GM23338 (cell line): ENCODE measurements around the gene LST1. TPM values are rescaled to one million over a fixed set of nuclear protein-coding genes. Genes with fewer than 3 reads are reported as not detected.

Experiments used
- ATAC-seq: fragments of 200-7000 bp; cut with Tn5 transposase; 3 replicates; pipeline ENCODE4 v1.9.1; 2020
- DNase-seq: peaks from one replicate; pipeline ENCODE4 v3.0.0-alpha.2; 2015; ENCODE audit warnings: low spot score
- H2AFZ ChIP-seq: fragments of 200-600 bp; sonication (generic); 2 replicates; pipeline ENCODE4 v1.8.0; 2016; ENCODE audit warnings: antibody characterized with exemption, mild to moderate bottlenecking, moderate library complexity
- H3F3A ChIP-seq: fragments of 200-600 bp; sonication (generic); replicated peaks from 2 replicates; pipeline ENCODE4 v1.8.0; 2017; ENCODE audit warnings: antibody characterized with exemption, mixed run types, low read depth
- H3K27ac ChIP-seq: fragments of 200-600 bp; sonication (generic); 2 replicates; pipeline ENCODE4 v1.6.1; 2016; ENCODE audit warnings: low read depth
- H3K27me3 ChIP-seq: fragments of 200-600 bp; sonication (generic); 2 replicates; pipeline ENCODE4 v1.8.0; 2016; ENCODE audit warnings: mild to moderate bottlenecking, mixed run types, moderate library complexity; ENCODE audit not compliant: insufficient read depth
- H3K36me3 ChIP-seq: fragments of 200-600 bp; sonication (generic); 2 replicates; pipeline ENCODE4 v1.8.0; 2016; ENCODE audit warnings: mild to moderate bottlenecking; ENCODE audit not compliant: insufficient read depth
- H3K4me1 ChIP-seq: fragments of 200-600 bp; sonication (generic); 2 replicates; pipeline ENCODE4 v1.8.0; 2016; ENCODE audit warnings: mild to moderate bottlenecking, moderate library complexity; ENCODE audit not compliant: insufficient read depth
- H3K4me2 ChIP-seq: fragments of 200-600 bp; sonication (generic); 2 replicates; pipeline ENCODE4 v1.7.1; 2017; ENCODE audit warnings: mixed run types
- H3K4me3 ChIP-seq: fragments of 200-600 bp; sonication (generic); 2 replicates; pipeline ENCODE4 v1.6.1; 2016; ENCODE audit warnings: mixed run types
- H3K79me2 ChIP-seq: fragments of 200-600 bp; sonication (generic); replicated peaks from 2 replicates; pipeline ENCODE4 v1.8.0; 2017; ENCODE audit warnings: mild to moderate bottlenecking; ENCODE audit not compliant: insufficient read depth
- H3K9me2 ChIP-seq: fragments of 200-600 bp; sonication (generic); 2 replicates; pipeline ENCODE4 v1.8.0; 2017; ENCODE audit not compliant: insufficient read depth
- H4K20me1 ChIP-seq: fragments of 200-600 bp; sonication (generic); replicated peaks from 2 replicates; pipeline ENCODE4 v1.8.0; 2017; ENCODE audit warnings: mild to moderate bottlenecking; ENCODE audit not compliant: insufficient read depth
- H3K27ac Mint-ChIP-seq: 2 replicates; pipeline ENCODE4 v1.8.0; 2020; ENCODE audit warnings: inconsistent platforms, mild to moderate bottlenecking, moderate library complexity, mixed read lengths
- H3K27me3 Mint-ChIP-seq: 3 replicates; pipeline ENCODE4 v1.8.0; 2022; ENCODE audit warnings: low read depth, mild to moderate bottlenecking, moderate library complexity, mixed read lengths, inconsistent platforms; ENCODE audit not compliant: insufficient read depth, poor library complexity
- H3K36me3 Mint-ChIP-seq: 3 replicates; pipeline ENCODE4 v1.8.0; 2021; ENCODE audit warnings: low read depth, mild to moderate bottlenecking, inconsistent platforms, moderate library complexity, mixed read lengths
- H3K4me1 Mint-ChIP-seq: 3 replicates; pipeline ENCODE4 v1.8.0; 2020; ENCODE audit warnings: mild to moderate bottlenecking, inconsistent platforms, mixed read lengths
- H3K4me3 Mint-ChIP-seq: 3 replicates; pipeline ENCODE4 v1.8.0; 2021; ENCODE audit warnings: moderate library complexity, mild to moderate bottlenecking, inconsistent platforms, mixed read lengths
- H3K9me3 Mint-ChIP-seq: 3 replicates; pipeline ENCODE4 v1.8.0; 2020; ENCODE audit warnings: moderate library complexity, mild to moderate bottlenecking, inconsistent platforms, mixed read lengths
- CREB1 ChIP-seq: fragments of 250-450 bp; sonication (Bioruptor Pico); IDR thresholded peaks from 2 replicates; pipeline ENCODE4 v1.5.0; 2020; ENCODE audit warnings: low read depth, mild to moderate bottlenecking, moderate library complexity
- CTCF ChIP-seq, 2 experiments: fragments of 200-600 bp in 1 of 2; sonication (generic) in 1 of 2; conservative IDR thresholded peaks; 2 replicates each; pipeline versions ENCODE4 v1.5.1 to v1.6.1; 2016 to 2017; ENCODE audit warnings: antibody characterized with exemption in 2 of 2, low read depth in 2 of 2, mild to moderate bottlenecking in 2 of 2, moderate library complexity in 1 of 2
- ETS1 ChIP-seq: IDR thresholded peaks from 2 replicates; pipeline ENCODE4 v1.6.1; 2016; ENCODE audit warnings: antibody characterized with exemption
- EZH2 ChIP-seq: fragments of 200-600 bp; sonication (generic); IDR thresholded peaks from one replicate; pipeline ENCODE4 v1.8.0; 2017; ENCODE audit warnings: antibody characterized with exemption, mild to moderate bottlenecking, low read depth; ENCODE audit not compliant: unreplicated experiment
- EZH2phosphoT487 ChIP-seq: fragments of 200-600 bp; sonication (generic); IDR thresholded peaks from one replicate; pipeline ENCODE4 v1.8.1; 2018; ENCODE audit warnings: antibody characterized with exemption; ENCODE audit not compliant: unreplicated experiment
- JUNB ChIP-seq: IDR thresholded peaks from one replicate; pipeline ENCODE4 v1.6.1; 2016; ENCODE audit warnings: antibody characterized with exemption; ENCODE audit not compliant: unreplicated experiment
- NANOG ChIP-seq: IDR thresholded peaks from 2 replicates; pipeline ENCODE4 v1.6.1; 2016; ENCODE audit warnings: antibody characterized with exemption, borderline replicate concordance
- POLR2AphosphoS5 ChIP-seq: IDR thresholded peaks from 2 replicates; pipeline ENCODE4 v1.6.1; 2016; ENCODE audit warnings: antibody characterized with exemption, low read depth
- REST ChIP-seq: IDR thresholded peaks from one replicate; pipeline ENCODE4 v1.6.1; 2018; ENCODE audit warnings: antibody characterized with exemption; ENCODE audit not compliant: unreplicated experiment
- STAT1 ChIP-seq: IDR thresholded peaks from one replicate; pipeline ENCODE4 v1.6.1; 2016; ENCODE audit warnings: antibody characterized with exemption; ENCODE audit not compliant: unreplicated experiment
- ZNF114 ChIP-seq: fragments of 250-450 bp; sonication (Bioruptor Pico); IDR thresholded peaks from 2 replicates; pipeline ENCODE4 v1.5.0; 2020; ENCODE audit warnings: mild to moderate bottlenecking, moderate library complexity
- ZNF331 ChIP-seq: fragments of 250-450 bp; sonication (Bioruptor Pico); IDR thresholded peaks from 2 replicates; pipeline ENCODE4 v1.5.0; 2020; ENCODE audit warnings: low read depth, mild to moderate bottlenecking, moderate library complexity
- ZNF462 ChIP-seq: fragments of 250-450 bp; sonication (Bioruptor Pico); IDR thresholded peaks from 2 replicates; pipeline ENCODE4 v1.5.0; 2020; ENCODE audit warnings: mild to moderate bottlenecking, moderate library complexity
- polyA plus RNA-seq: library from polyadenylated mRNA; unstranded; fragments of >200 nt; fragmentation: Nextera tagmentation; extraction: Ambion mirVana; gene quantifications from 2 replicates; pipeline ENCODE4 v1.2.1, GENCODE V29; 2016
- total RNA-seq: library from RNA; depleted of rRNA; stranded (reverse); fragments of >200 nt; shearing (Covaris generic); gene quantifications from 2 replicates; pipeline ENCODE4 v1.2.3, GENCODE V29; 2014

LST1 gene
- total and polyA plus RNA-seq, 2 experiments from 2014 or later, result 0.37 TPM; not detected in 1

GRCh38 chr6:31634131-31634530 is 48.1 kb downstream of the LST1 start:
- peaks cover 17% of the 10 kb centered on the region for H3K79me2 ChIP-seq
- H3K4me1 ChIP-seq, result no peaks in the 10 kb centered on the region
- DNase-seq (no peak), ATAC-seq (no peak)
- H3K27me3 ChIP-seq, result no peaks in the 10 kb centered on the region
- H3K4me2 ChIP-seq, result no peak overlapping the region
- no peak overlapping the region for H3K4me3 Mint-ChIP-seq
- H3K27me3 Mint-ChIP-seq, result peaks cover 5% of the 10 kb centered on the region
- peaks cover 69% of the 10 kb centered on the region for H3K36me3 ChIP-seq
- no peak overlapping the region for H3K27ac Mint-ChIP-seq
- H3K36me3 Mint-ChIP-seq, result peaks cover 95% of the 10 kb centered on the region
- peaks cover 41% of the 10 kb centered on the region for H4K20me1 ChIP-seq
- H3K4me3 ChIP-seq, result no peak overlapping the region
- H2AFZ ChIP-seq, result no peak overlapping the region
- H3F3A ChIP-seq, result peaks cover 73% of the 10 kb centered on the region
- no peaks in the 10 kb centered on the region; the same call in 2 of the 3 replicates for H3K9me3 Mint-ChIP-seq
- H3K9me2 ChIP-seq, result no peaks in the 10 kb centered on the region
- H3K27ac ChIP-seq, result no peak overlapping the region
- no peak for TF ChIP-seq JUNB
- TF ChIP-seq CREB1 (CRISPR knock-in tag), result no peak
- no peak for TF ChIP-seq CTCF (conservative IDR thresholded peaks at IDR 0.05; ENCODE audit: low read depth in 2 of 2)
- no peak for TF ChIP-seq ZNF331 (CRISPR knock-in tag)
- no peak for TF ChIP-seq EZH2phosphoT487
- no peak for TF ChIP-seq REST
- no peak for TF ChIP-seq ZNF114 (CRISPR knock-in tag)
- TF ChIP-seq NANOG, result no peak
- TF ChIP-seq STAT1, result no peak
- no peak for TF ChIP-seq EZH2
- TF ChIP-seq POLR2AphosphoS5, result no peak
- TF ChIP-seq ETS1, result no peak
- no peak for TF ChIP-seq ZNF462
- no peaks in the 10 kb centered on the region for H3K4me1 Mint-ChIP-seq
